HUES6 (cell line): ENCODE data around the gene OLFML2A.
A peak's percentile ranks its signal among the peaks of the same experiment; 100 is the strongest.

Source experiments
- H3K27ac ChIP-seq: 2 replicates; pipeline ENCODE4 v1.7.0; 2013; ENCODE audit warnings: low read depth, mild to moderate bottlenecking, low read length, inconsistent platforms
- H3K27me3 ChIP-seq: 2 replicates; pipeline ENCODE4 v1.6.1; 2013; ENCODE audit warnings: low read length; ENCODE audit not compliant: control insufficient read depth, insufficient read depth
- H3K36me3 ChIP-seq: 2 replicates; pipeline ENCODE4 v1.6.1; 2013; ENCODE audit warnings: low read length; ENCODE audit not compliant: control insufficient read depth, insufficient read depth
- H3K4me1 ChIP-seq: 2 replicates; pipeline ENCODE4 v1.6.1; 2013; ENCODE audit warnings: low read length; ENCODE audit not compliant: control insufficient read depth, insufficient read depth
- H3K4me3 ChIP-seq: 2 replicates; pipeline ENCODE4 v1.5.1; 2013; ENCODE audit warnings: low read depth, low read length
- H3K9ac ChIP-seq: one replicate; pipeline ENCODE4 v1.6.1; 2013; ENCODE audit warnings: mild to moderate bottlenecking, low read length
- H3K9me3 ChIP-seq: 2 replicates; pipeline ENCODE4 v1.6.1; 2013; ENCODE audit warnings: low read depth, low read length; ENCODE audit not compliant: control insufficient read depth, insufficient read depth

Gene OLFML2A

DNA sequence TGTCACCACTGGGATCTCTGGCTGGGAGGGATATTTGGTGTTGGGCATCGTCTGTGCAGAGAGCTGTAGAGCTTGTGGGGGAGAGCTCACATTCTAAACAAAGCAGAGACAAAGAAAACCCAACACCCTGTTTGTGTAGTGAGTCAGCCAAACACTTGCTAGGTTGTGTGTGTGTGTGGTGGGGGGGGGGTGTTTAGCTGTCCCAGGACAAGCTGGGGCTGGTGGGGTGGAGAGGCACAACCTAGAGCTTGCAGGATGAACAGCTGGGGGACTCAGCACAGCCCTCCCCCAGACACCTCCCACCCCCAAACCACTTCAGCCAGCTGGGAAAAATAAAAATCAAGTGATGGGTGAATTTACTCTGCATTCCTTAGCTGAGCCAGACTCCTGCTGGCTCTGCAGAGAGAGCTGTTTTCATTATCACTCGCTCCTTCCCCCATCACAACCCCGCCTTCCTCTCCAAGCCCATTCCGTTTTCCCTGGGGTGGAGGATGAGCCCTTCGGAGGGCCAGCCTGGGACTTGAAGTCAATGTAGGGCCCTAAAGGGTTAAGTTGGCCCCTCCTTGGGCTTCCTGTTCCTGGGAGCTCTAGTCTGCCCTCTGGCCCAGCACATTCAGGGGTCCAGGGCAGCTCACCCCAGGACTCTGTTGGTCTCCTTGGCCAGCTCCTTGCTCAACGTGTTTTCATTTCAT lies 2.6 kb downstream of the OLFML2A start:
- peak overlapping the region; percentile 32; the same call in 1 of the 2 replicates for H3K27ac ChIP-seq
- H3K36me3 ChIP-seq, result no peaks in the 10 kb centered on the region
- H3K4me1 ChIP-seq, result peaks cover 27% of the 10 kb centered on the region
- H3K9me3 ChIP-seq, result no peaks in the 10 kb centered on the region
- no peak overlapping the region for H3K4me3 ChIP-seq
- peaks cover 20% of the 10 kb centered on the region for H3K27me3 ChIP-seq
- H3K9ac ChIP-seq, result peak overlapping the region; percentile 43

DNA sequence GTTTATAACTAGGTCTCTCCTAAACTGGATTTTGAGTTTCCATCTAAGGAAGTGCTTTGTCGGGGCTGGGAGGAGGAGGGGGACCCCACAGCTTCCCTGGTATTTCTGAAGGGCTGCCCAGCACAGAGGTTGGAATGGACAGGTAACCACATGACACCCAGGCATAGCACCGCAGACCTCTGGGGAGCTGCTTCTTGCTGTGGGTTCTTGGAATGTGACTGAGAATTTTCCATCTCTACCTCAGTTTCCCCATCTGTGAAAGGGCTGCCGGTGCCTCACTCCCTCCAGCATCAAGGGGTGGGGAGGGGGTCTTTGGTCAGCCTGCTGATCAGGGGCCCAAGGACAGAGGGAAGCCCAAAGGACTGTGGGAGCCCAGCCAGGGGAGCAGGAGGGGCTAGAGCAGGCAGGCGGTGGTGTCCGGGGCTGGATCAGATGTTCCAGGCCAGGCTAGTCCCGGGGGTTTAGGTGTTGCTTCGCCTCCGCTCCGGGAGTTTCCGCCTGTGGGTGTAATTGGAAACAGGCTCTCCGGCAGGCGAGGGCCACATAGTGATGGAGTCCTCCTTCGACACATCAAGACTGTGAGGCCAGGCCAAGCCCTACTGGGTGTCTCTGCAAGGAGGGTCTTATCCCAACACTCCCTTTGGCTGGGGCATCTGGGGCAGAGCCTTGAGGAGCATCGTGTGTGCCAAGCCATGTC lies 3.3 kb downstream of the OLFML2A start:
- Histone ChIP-seq H3K9ac (peak overlapping the region; percentile 43), H3K9me3 (no peaks in the 10 kb centered on the region), H3K27me3 (peaks cover 20% of the 10 kb centered on the region), H3K27ac (peak overlapping the region; percentile 32; the same call in 1 of the 2 replicates), H3K4me3 (no peak overlapping the region), H3K36me3 (no peaks in the 10 kb centered on the region), H3K4me1 (peaks cover 27% of the 10 kb centered on the region)

DNA sequence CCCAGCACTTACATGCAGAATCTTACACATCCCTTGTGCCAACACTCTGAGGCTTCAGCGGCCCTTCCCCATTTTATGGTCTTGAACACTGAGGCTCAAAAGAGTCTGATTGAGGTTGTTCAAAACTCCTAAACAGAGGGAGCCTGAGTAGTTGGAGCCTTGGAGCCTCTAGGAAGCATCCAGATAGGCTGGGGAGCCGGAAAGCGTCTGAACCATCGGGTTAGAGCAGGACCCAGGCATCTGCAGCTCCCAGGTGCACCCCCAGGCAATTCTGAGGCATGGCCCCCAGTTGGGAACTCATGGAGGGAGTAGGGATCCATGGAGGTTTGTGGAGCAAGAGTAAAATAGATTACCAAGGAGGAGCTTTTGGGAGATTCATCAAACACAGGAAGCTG lies 3.8 kb downstream of the OLFML2A start:
- peaks cover 20% of the 10 kb centered on the region for H3K27me3 ChIP-seq
- H3K4me1 ChIP-seq, result peaks cover 27% of the 10 kb centered on the region
- H3K36me3 ChIP-seq, result no peaks in the 10 kb centered on the region
- no peak overlapping the region for H3K27ac ChIP-seq
- no peaks in the 10 kb centered on the region for H3K9me3 ChIP-seq
- H3K9ac ChIP-seq, result no peak overlapping the region
- no peak overlapping the region for H3K4me3 ChIP-seq

DNA sequence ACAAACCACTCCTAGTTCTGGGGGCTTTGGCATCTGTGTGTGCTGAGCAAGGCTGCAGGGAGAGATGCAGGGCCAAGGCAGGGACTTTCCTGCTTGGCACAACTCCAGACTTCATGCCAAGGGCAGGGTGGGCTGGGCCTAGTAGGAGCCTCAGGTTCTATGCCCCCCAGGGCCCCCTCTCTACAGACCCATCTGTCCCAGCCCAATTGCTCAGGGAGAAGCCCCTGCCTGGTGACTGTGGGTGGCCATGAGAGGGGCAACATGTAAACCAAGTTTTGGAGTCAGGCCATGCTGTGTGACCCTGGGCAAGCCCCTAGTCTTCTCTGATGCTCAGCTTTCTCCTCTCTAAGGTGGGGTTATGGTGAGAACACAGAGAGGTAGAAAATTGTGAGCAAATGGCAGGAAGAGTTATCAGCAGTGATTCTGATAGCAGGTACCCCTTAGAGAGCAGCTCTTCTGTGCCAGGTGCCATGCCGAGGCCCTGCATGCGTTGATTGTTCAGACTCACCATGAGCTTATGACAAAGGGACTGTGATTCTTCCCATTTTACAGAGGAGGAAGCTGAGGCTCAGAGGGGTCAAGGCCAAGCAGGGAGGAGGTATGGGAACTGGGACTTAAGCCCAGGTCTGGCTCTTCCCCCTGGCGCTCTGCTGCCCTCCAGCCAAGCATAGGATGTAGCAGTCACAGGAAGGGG lies 5.2 kb downstream of the OLFML2A start:
- Histone ChIP-seq H3K27me3 (peaks cover 7% of the 10 kb centered on the region; the same call in 1 of the 2 replicates), H3K4me1 (peaks cover 27% of the 10 kb centered on the region), H3K4me3 (no peak overlapping the region), H3K36me3 (no peaks in the 10 kb centered on the region), H3K9ac (no peak overlapping the region), H3K27ac (no peak overlapping the region), H3K9me3 (no peaks in the 10 kb centered on the region)

DNA sequence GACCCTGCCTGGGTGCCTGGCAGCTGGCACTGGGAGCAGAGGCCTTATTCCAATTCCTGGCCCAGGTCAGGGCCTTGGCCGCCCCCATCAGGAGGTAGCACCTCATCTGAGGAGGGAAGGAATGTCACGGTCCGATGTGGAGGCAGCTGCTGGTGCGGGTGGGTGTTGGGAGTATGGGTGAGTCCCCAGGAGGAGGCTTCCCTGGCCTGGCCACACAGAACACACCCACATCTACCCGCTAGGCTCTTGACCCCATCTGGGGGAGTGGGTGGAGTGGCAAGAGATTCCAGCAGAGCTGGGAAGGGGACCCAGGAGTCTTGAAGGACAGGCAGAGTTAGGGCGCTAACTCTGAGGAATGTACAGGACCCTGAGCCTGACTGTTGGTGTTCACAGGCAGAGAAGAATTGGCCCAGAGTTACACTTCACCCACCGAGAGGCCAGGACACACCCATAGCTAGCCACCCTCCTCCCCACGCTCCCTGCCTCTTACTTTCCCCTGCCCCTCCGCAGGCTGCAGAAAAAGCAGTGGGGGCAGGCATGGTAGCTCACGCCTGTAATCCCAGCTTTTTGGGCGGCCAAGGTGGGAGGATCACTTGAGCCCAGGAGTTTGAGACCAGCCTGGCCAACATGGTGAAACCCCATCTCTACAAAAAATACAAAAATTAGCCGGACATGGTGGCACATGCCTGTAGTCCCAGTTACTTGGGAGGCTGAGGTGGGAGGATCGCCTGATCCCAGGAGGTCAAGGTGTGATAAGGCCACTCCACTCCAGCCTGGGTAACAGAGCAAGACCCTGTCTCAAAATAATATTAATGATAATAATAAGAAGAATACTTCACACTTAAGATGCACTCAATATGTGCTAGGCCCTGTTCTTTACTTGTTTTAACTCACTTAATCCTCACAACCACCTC lies 6.0 kb downstream of the OLFML2A start:
- Histone ChIP-seq H3K9me3 (no peaks in the 10 kb centered on the region), H3K36me3 (no peaks in the 10 kb centered on the region), H3K27ac (no peak overlapping the region), H3K4me3 (no peak overlapping the region), H3K27me3 (no peaks in the 10 kb centered on the region), H3K4me1 (peaks cover 27% of the 10 kb centered on the region), H3K9ac (no peak overlapping the region)

DNA sequence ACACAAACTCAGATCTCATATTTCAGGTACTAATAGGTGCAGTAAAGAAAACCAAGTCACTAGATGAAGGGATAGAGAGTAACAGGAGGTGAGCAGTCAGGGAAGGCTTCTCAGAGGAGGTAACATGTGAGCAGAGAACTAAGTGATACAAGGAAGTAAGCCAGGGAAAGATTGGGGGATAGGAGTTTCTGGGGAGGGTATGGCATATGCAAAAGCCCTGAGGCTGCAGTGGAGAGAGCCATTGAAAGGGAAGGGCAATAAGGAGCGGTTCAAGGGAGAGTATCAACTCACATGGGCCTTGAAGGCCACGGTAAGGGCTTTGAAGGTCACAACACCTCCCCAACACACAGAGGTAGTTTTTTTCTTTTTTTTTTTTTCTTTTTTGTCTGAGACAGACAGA lies 6.9 kb downstream of the OLFML2A start:
- no peak overlapping the region for H3K27ac ChIP-seq
- no peaks in the 10 kb centered on the region for H3K27me3 ChIP-seq
- H3K9me3 ChIP-seq, result no peaks in the 10 kb centered on the region
- peaks cover 25% of the 10 kb centered on the region for H3K4me1 ChIP-seq
- no peak overlapping the region for H3K4me3 ChIP-seq
- H3K9ac ChIP-seq, result no peak overlapping the region
- H3K36me3 ChIP-seq, result no peaks in the 10 kb centered on the region

DNA sequence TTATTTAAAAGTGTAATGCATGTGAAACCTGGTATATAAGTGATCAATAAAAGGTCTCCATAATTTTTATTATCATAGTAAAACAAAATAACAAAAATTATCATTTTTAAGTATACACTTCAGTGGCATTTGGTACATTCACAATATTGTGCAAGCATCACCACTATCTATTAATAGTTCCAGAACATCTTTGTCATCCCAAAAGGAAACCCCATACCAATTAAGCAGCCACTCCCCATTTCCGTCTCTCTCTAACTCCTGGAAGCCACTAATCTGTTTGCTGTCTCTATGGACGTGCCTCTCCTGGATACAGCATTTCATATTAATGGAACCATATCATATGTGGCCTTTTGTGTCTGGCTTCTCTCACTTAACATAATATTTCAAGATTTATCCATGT lies 7.6 kb downstream of the OLFML2A start:
- Histone ChIP-seq H3K9me3 (no peaks in the 10 kb centered on the region), H3K9ac (no peak overlapping the region), H3K4me1 (peaks cover 18% of the 10 kb centered on the region), H3K27me3 (no peaks in the 10 kb centered on the region), H3K4me3 (no peak overlapping the region), H3K27ac (no peak overlapping the region), H3K36me3 (no peaks in the 10 kb centered on the region)

DNA sequence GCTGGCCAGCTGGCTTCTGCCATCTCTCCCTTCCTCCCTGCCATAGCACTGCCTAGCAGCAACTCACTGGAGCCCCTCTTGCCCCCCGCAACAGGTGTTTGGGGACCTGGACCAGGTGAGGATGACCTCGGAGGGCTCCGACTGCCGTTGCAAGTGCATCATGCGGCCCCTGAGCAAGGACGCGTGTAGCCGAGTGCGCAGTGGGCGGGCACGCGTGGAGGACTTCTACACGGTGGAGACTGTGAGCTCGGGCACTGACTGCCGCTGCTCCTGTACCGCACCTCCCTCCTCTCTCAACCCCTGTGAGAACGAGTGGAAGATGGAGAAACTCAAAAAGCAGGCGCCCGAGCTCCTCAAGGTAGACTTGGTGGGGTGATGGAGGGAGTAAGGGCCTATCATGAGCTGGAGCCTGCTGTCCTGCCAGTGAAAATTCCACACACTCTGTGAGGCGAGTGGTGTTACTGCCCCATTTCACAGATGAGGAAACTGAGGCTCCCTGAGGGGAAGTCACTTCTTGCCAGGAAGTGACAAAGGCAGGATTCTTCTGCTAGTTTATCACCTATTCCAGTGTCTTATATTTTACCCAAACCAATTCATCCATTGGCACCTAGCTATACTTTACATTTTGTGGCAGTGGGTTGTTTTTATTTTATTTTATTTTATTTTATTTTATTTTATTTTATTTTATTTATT lies 10.1 kb downstream of the OLFML2A start:
- Histone ChIP-seq H3K36me3 (no peaks in the 10 kb centered on the region), H3K27me3 (no peaks in the 10 kb centered on the region), H3K9me3 (no peaks in the 10 kb centered on the region), H3K27ac (no peak overlapping the region), H3K4me1 (peaks cover 6% of the 10 kb centered on the region; the same call in 1 of the 2 replicates), H3K9ac (no peak overlapping the region), H3K4me3 (no peak overlapping the region)

DNA sequence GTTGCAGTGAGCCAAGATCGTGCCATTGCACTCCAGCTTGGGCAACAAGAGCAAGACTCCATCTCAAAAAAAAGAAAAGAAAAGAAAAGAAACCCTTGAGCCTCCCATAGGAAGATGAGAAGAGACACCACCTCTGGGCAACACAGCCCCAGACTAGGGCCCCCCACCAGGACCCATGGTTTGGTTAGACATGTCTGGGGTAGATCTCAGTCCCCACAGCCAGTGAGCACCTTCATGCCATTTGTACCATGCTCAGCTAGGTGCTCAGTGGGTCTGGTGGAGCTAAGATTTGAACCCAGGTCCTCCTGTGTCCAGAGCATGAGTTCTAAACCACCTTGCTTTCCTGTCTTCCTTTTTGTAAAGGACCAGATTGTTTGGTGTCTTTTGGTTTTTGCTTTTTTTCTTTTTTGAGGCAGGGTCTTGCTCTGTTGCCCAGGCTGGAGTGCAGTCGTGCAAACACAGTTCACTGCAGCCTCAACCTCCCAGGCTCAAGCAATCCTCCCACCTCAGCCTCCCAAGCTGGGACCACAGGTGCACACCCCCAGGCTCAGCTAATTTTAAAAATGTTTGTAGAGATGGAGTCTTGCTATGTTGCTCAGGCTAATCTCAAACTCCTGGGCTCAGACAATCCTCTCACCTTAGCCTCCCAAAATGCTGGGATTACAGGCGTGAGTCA lies 11.7 kb downstream of the OLFML2A start:
- Histone ChIP-seq H3K9ac (no peak overlapping the region), H3K27me3 (no peaks in the 10 kb centered on the region), H3K27ac (no peak overlapping the region), H3K36me3 (no peaks in the 10 kb centered on the region), H3K4me1 (no peaks in the 10 kb centered on the region), H3K9me3 (no peaks in the 10 kb centered on the region), H3K4me3 (no peak overlapping the region)

DNA sequence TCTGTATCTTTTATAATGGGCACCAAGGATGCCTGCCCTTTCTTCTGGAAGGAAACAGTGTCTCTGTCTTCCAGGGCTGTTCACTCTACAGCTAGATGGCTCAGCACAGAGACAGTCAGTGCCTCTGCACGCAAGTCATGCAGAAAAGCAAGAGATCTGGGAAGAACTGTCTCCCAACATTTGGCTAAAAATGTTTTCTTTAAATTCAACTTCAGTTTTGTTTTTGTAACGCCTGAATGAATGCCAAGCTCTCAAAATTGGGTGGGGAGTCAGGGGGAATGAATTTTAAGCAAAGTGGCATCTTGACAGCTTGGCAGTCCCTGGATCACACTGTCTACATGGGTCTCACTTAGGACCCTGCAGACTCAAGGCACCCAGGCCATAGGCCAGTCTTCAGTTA lies 12.6 kb downstream of the OLFML2A start:
- Histone ChIP-seq H3K4me1 (no peaks in the 10 kb centered on the region), H3K9me3 (no peaks in the 10 kb centered on the region), H3K4me3 (no peak overlapping the region), H3K9ac (no peak overlapping the region), H3K27ac (no peak overlapping the region), H3K36me3 (no peaks in the 10 kb centered on the region), H3K27me3 (no peaks in the 10 kb centered on the region)
